Left hindlimb (tissue), 1 donor: ENCODE results near the gene BLVRB.
"Not testable (repeated sequence)": the region's sequence is repeated elsewhere in the genome, so short reads cannot be mapped to it uniquely, and the experiment has no call there.

Experiments used
- DNase-seq: peaks from one replicate; pipeline ENCODE4 v3.0.0-alpha.2; 2018

Gene BLVRB

DNA sequence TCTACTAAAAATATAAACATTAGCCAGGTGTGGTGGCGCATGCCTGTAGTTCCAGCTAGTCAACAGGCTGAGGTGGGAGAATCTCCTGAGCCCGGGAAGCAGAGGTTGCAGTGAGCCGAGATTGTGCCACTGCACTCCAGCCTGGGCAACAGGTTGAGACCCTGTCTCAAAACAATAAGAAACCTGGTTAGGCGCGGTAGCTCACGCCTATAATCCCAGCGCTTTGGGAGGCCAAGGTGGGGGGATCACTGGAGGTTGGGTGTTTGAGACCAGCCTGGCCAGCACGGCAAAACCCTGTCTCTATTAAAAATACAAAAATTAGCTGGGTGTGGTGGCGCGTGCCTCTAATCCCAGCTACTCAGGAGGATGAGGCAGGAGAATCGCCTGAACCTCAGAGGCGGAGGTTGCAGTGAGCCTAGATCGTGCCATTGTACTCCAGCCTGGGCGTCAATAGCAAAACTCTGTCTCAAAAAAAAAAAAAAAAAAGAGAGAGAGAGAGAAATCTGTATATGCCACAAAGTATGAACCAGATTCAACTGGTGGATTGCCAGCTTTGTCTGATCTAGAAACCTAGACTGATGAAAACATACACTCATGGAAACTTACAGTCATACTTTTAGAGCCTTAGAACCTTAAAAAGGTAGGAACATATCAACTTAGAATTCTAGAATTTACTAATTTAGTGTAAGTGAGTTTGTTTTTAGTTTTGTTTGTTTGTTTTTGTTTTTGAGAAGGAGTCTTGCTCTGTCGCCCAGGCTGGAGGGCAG lies 10.5 kb upstream of the BLVRB start:
- DNase-seq: not testable (repeated sequence)

- no peak for DNase-seq
Measured at GRCh38 chr19:40474737-40475136, 9.2 kb upstream of the BLVRB start.

GRCh38 chr19:40472516-40472915 lies 7.0 kb upstream of the BLVRB start:
- no peak for DNase-seq

DNA sequence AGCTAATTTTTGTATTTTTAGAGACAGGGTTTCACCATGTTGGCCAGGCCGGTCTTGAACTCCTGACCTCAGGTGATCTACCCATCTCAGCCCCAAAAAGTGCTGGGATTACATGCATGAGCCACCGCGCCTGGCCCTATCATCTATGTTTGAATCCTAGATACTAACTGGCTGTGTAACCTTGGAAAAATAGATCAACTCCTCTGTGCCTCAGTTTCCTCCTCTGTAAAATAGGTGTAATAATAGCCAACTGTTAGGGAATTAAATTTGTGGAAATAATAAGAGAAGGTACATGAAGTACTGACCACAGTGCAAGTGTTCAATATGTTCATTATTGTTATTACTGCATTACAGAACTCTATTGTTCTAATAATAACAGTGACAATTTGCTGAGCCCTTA lies 5.6 kb upstream of the BLVRB start:
- no peak for DNase-seq

GRCh38 chr19:40469011-40469410 lies 3.5 kb upstream of the BLVRB start:
- no peak for DNase-seq

DNA sequence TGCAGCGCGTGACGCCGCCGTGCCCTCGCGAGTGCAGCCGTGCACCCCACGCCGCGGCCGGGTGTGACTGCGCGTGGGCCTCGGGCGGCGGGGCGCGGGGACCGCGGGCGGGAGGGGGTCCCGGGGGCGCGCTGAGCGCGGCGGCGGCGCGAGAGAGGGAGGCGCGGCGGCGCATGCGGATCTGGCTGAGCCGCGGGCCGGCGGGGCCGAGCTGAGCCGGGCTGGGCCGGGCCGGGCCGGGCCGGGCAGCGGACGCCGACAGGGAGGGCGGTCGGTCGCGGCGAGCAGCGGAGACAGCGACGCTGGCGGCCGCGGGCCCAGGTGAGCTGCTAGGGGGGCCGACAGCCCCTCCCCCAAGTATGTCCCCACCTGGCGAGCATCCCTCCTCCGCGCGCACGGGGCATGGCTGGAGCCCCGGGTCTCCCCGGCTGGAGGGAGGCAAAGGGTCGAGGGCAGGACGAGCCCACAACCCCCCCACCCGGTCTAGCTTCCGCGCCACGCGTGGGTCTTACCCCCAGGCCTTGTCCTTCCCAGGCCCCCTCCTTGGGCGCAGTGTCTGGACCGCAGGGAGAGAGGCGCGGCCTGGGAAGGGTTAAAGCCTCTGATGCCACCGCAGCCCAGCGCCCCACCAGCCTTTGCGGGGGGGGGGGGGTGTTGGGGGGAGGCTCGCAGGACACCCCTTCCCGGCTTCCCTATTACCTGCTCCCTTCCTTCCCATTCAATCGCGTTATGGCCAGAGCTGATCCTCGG lies 1.6 kb upstream of the BLVRB start, which contains the start of gene SPTBN4:
TSS of gene SPTBN4 (plus strand) at position 17 of the 750 bp plus-strand sequence. CDS start 5,621 bp downstream, outside the sequence.
- peak; percentile 38 for DNase-seq

- peak; percentile 54 for DNase-seq
Measured at GRCh38 chr19:40466219-40466984, 857 bp upstream of the BLVRB start.

- DNase-seq: no peak
Measured at GRCh38 chr19:40465025-40465556, 454 bp downstream of the BLVRB start.

GRCh38 chr19:40464059-40465024 lies 1.2 kb downstream of the BLVRB start:
- peak; percentile 74 for DNase-seq

- DNase-seq: not testable (repeated sequence)
Measured at GRCh38 chr19:40463587-40464037, 1.9 kb downstream of the BLVRB start.

DNA sequence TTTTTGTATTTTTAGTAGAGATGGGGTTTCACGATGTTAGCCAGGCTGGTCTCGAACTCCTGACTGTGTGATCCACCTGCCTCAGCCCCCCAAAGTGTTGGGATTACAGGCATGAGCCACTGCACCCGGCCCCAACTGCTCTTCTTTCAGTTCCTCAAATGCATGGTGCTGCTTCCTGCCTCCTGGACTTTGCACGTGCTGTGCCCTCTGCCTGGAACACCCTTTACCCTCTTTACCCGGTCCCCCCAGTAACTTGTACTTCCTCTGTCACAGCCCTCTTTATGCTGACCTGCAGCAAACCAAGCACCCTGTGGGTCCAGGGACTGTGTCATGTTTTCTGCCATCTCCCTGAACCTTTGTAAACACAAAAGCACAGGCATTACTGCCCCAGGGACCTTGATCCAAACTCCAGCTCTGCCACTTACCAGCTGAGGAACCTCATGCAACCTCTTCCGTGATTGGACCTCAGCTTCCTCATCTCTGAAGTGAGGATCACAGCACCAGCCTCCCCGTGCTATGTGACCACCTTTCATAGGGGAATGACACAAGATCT lies 3.8 kb downstream of the BLVRB start:
- DNase-seq: no peak

GRCh38 chr19:40460185-40460584 lies 5.4 kb downstream of the BLVRB start:
- DNase-seq: no peak

DNA sequence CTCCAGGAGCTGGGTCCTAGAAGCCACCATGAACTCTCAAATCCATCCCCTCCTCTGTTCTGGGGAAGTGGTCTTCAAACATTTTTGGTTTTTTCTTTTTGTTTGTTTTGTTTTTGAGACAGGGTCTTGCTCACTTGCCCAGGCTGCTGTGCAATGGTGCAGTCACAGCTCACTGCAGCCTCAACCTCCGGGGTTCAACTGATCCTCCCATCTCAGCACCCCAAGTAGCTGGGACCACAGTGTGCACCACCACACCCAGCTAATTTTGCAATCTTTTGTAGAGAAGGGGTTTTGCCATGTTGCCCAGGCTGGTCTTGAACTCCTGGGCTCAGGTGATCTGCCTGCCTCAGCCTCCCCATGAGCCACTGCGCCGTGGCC lies 7.0 kb downstream of the BLVRB start:
- DNase-seq: no peak

DNA sequence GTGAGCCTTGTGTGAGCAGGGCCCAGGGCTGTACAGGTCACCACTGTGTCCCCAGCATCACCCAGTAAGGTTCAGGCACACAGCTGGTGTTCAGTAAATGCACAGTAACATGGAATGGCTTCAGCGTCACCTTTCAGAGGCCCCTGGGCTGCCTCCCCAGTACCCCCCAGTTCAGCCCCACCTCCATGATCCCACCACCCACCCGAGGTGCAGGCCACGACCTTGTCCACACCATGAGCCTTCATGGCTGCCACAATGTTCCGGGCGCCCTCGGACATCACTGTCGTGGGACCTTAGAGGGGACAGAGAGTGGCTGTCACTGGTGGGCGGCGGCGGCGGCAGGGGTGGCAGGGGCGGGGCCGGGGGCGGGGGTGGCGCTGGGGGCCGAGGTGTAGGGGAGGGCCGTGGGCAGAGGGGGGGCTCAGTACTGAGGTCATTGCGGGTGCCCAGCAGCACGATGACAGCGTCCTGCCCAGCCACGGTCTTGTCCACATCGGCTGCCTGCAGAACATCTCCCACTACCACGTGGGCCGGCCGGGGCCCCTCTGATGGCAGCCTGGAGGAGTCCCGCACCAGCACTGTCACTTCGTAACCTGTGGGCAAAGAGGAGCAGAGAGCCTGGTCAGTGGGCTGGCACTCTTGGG lies 7.5 kb downstream of the BLVRB start:
- DNase-seq: no peak

DNA sequence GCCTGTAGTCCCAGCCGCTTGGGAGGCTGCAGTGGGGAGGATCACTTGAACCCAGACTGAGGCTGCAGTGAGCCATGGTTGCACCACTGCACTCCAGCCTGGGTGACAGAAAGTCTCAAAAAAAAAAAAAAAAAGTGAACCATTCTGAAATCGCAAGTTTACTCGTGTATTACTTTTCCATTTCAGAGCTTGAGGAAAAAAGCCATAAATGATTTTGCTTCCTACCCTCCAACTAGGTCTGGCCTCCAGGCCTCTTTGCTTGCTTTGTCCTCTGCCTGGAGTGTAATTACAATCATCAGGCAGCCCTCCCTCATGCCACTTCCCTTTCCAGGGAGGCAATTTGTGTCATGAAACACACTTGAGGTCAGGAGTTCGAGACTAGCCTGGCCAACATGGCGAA lies 8.5 kb downstream of the BLVRB start:
- DNase-seq: no peak

DNA sequence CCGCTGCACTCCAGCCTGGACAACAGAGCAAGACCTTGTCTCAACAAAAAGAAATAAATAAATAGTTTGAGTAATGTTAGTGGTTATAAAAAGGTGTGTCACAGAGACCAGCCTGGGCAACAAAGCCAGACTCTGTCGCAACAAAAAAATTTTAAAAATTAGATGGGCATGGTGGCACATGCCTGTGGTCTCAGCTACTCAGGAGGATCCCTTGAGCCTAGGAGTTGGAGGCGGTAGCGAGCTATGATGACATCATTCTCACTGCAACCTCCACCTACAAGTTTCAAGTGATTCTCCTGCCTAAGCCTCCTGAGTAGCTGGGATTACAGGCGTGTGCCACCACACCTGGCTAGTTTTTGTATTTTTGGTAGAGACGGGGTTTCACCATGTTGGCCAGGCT lies 11.6 kb downstream of the BLVRB start:
- not testable (repeated sequence) for DNase-seq

DNA sequence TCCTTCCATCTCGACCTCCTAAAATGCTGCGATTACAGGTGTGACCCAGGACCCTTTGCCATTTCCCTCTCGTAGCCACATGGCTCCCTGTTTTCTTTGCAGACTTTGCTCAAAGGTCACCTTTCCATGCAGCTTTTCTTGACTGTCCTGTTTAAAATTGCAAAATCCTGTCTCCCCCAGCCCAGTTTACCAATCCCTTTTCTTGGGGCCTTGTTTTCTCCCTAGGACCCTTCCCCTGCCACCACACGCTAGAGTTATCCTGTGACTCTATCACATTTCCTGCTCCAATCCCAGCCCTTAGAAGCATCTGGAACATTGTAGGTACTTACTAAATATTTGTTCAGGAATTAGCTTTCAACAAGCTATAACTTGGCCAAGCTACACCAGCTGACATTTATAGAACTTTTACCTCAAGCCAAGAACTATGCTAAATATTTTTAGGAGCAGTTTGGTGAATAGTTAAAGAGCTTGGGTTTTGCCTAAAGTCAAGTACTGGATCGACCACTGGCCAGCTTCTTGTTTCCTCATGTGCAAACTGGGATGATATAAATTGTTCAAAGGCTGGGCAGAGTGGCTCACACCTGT lies 12.3 kb downstream of the BLVRB start:
- DNase-seq: no peak

- DNase-seq: no peak
Measured at GRCh38 chr19:40452016-40452415, 13.5 kb downstream of the BLVRB start.

DNA sequence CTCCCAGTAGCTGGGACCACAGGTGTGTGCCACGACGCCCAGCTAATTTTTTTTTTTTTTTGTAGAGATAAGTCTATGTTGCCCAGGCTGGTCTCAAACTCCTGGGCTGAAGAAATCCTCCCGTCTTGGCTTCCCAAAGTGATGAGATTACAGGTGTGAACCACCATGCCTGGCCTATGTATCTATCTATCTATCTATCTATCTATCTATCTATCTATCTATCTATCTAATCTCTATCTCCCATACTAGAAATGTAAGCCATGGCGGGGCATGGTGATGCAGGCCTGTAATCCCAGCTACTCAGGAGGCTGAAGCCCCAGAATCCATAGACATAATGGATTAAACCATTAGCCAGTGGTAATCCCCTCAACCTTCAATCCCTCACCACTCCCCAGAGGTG lies 14.9 kb downstream of the BLVRB start:
- DNase-seq: no peak

DNA sequence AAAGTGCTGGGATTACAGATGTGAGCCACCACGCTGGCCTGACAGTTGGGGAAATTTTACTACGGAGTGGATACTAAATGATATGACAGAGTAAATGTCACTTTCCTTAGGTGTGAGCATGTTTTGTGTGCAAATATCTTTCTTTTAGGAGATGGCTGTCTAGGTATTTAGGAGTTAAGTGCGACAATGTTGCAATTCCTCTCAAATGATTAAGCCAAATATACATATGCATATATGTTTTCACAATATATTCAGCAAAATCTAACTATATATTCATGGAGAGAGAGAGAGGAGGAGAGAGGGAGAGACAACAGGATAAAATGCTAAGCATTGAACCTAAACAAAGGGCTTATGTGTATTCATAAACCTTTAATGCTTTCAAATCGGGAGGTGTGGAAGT lies 16.0 kb downstream of the BLVRB start:
- DNase-seq: no peak
